ENCODE data around the gene HBA2. TPM values are rescaled to one million over a fixed set of nuclear protein-coding genes. Genes with fewer than 3 reads are reported as not detected.
"Not testable (repeated sequence)": the region's sequence is repeated elsewhere in the genome, so short reads cannot be mapped to it uniquely, and the experiment has no call there.

The HBA2 gene
- polyA plus RNA-seq, 1 donor: 1,686 TPM

DNA sequence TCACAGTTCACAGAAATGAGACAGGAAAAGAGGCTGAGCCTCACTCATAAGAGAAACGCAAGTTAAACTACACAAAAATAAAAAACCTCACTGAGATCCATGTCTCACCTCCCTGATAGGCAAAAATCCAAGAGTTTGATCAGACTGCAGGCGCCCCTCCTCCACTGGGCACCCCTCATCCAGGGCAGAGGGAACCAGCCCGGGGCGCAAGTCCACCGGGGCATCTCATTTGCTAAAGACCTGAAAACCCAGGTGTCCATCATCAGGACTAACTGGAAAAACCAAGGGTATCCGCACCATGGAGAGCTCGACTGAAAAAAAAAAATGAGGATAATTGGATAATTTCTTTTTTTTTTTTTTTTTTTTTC lies 17.7 kb upstream of the HBA2 start:
- no peak for DNase-seq

- DNase-seq: no peak
Observed at GRCh38 chr16:159136-159849, 13.4 kb upstream of the HBA2 start.

DNA sequence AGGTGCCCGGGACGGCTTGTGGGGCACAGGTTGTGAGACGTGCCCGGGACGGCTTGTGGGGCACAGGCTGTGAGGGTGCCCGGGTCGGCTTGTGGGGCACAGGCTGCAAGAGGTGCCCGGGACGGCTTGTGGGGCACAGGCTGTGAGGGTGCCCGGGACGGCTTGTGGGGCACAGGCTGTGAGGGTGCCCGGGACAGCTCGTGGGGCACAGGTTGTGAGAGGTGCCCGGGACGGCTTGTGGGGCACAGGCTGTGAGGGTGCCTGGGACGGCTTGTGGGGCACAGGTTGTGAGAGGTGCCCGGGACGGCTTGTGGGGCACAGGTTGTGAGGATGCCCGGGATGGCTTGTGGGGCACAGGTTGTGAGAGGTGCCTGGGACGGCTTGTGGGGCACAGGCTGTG lies 12.4 kb upstream of the HBA2 start:
- DNase-seq: not testable (repeated sequence)

- no peak for DNase-seq
Observed at GRCh38 chr16:160691-161190, 11.9 kb upstream of the HBA2 start.

DNA sequence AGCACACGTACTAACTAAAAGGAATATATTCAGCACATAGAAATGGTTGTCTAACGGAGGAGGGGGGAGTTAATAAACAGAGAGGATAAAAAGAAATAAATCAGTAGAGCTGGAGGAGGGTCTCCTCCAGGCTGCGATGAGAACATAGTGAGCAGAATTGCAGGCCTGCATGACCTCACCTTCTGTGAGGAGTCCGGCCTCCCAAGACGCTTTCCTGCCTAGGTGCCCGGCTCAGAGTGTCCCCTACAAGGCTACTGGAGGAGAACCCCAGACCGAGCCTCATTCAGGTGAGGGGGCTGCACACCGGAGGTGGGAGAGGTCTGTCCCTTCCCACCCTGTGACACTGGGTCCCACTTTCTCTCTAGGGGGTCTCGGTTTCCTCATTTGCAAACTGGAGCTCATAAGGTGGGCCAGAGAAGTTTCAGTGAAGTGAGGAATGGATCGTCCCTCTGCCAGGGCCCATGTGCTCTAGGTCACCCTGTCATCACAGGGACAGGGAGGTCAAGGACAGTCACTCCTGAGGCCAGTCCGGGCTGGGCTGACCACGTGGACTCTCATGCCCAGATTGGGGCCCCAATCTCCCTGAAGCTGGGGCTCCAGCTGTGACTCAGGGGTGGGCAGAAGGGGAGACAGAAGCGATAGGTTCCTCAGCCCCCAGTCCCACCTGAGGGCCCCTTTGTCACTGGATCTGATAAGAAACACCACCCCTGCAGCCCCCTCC lies 10.2 kb upstream of the HBA2 start:
- DNase-seq: no peak

GRCh38 chr16:163139-163538 lies 9.5 kb upstream of the HBA2 start:
- DNase-seq: not testable (repeated sequence)

GRCh38 chr16:163696-164095 lies 9.0 kb upstream of the HBA2 start:
- DNase-seq: not testable (repeated sequence)

- DNase-seq: not testable (repeated sequence)
Observed at GRCh38 chr16:164134-164823, 8.4 kb upstream of the HBA2 start.

DNA sequence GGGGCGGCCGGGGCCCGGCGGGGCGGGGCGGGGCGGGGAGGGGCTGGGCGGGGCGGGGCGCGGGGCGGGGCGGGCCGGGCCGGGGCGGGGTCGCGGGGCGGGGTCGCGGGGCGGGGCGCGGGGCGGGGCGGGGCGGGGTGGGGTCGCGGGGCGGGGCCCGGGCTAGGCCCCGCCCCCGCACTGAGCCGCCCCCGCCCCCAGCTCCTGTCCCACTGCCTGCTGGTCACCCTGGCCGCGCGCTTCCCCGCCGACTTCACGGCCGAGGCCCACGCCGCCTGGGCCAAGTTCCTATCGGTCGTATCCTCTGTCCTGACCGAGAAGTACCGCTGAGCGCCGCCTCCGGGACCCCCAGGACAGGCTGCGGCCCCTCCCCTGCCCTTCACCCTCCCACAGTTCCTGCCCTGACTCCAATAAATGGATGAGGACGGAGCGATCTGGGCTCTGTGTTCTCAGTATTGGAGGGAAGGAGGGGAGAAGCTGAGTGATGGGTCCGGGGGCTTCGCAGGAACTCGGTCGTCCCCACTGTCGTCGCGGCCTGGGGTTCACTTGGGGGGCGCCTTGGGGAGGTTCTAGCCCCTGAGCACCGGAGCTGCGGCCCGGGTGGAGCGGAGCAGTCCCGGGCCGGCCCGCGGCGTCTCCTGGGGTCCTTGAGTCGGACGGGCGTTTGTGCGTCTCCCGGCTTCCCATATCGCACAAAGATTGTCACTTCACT lies 7.7 kb upstream of the HBA2 start:
- no peak for DNase-seq

DNA sequence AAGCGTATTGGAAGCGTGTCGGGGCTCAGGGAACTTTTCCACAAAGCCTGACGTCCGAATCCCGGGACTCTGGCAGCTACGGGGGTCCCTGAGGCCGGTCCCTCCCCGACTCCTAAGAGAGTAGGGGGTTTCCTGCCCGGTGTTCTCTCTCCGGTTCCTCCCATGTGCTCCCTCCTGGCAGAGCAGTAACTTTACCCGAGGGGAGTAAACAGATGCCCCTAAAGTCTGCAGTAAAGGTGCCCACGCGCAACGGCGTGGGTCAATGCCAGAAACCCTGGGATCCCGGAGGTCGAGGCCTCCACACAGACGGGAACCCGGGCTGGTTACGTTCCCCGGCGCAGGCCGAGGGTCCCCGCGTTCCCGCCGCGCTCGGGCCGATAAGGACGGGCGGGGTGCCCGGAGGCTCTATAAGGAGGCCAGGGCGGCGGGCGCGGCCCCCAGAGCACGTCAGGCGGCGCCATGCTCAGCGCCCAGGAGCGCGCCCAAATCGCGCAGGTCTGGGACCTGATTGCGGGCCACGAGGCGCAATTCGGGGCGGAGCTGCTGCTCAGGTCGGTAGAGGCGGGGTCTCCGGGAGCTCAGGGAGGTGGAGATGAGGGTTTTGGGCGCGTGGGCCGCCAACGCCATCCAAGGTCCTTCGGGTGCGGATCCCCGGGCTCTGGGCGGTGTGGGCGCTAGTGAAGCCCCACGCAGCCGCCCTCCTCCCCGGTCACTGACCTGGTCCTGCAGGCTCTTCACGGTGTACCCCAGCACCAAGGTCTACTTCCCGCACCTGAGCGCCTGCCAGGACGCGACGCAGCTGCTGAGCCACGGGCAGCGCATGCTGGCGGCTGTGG lies 6.9 kb upstream of the HBA2 start, which contains the start of gene HBM:
TSS of gene HBM (plus strand) at position 440 of the 836 bp plus-strand sequence. CDS start at position 460, 20 bp downstream.
- no peak for DNase-seq

DNA sequence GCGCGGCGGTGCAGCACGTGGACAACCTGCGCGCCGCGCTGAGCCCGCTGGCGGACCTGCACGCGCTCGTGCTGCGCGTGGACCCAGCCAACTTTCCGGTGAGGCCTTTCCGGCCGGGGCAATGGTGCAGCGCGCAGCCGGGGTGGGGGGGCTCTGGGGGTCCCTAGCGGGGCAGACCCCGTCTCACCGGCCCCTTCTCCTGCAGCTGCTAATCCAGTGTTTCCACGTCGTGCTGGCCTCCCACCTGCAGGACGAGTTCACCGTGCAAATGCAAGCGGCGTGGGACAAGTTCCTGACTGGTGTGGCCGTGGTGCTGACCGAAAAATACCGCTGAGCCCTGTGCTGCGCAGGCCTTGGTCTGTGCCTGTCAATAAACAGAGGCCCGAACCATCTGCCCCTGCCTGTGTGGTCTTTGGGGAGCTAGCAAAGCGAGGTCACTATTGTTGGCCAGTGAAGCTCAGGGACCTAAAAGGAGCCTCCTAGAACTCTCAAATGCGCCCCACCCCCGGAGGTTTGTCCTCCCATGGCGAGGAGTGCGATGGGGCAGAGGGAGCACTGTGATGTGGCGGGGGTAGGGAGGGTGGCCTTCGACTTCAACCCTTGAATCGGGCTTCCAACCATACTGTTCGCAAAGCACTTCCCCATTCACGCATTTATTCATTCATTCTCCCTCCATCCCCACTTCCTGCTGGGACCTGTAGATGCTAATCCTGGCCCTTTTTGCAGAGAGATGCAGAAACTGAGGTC lies 6.1 kb upstream of the HBA2 start:
- DNase-seq: no peak

- no peak for DNase-seq
Observed at GRCh38 chr16:167122-167690, 5.5 kb upstream of the HBA2 start.

- DNase-seq: no peak
Observed at GRCh38 chr16:168424-168823, 4.3 kb upstream of the HBA2 start.

GRCh38 chr16:169014-169413 lies 3.7 kb upstream of the HBA2 start:
- no peak for DNase-seq

GRCh38 chr16:170088-170507 lies 2.6 kb upstream of the HBA2 start:
- not testable (repeated sequence) for DNase-seq

- no peak for DNase-seq
Observed at GRCh38 chr16:170788-171187, 1.9 kb upstream of the HBA2 start.

GRCh38 chr16:173211-173854 lies 657 bp downstream of the HBA2 start:
- DNase-seq: not testable (repeated sequence)

GRCh38 chr16:173928-174769 lies 1.5 kb downstream of the HBA2 start:
- DNase-seq: not testable (repeated sequence)

Data from hindlimb muscle (tissue), 1 donor.